HEK293T (cell line): ENCODE data around the gene HOMER3.

Source experiments
- CTCF ChIA-PET: fragments of 350-600 bp; formaldehyde crosslinking; extraction: SDS; loops from one replicate; lab custom pipeline; 2021; ENCODE audit warnings: antibody characterized with exemption, inconsistent platforms; lab: Yijun Ruan, JAX
- POLR2A ChIA-PET: fragments of 350-600 bp; formaldehyde crosslinking; extraction: SDS; loops from one replicate; lab custom pipeline; 2020; ENCODE audit warnings: antibody characterized with exemption, inconsistent platforms; lab: Yijun Ruan, JAX
- DNase-seq: peaks from one replicate; pipeline ENCODE4 v3.0.0; 2012; ENCODE audit warnings: mixed read lengths; ENCODE audit errors: extremely low spot score
- ARNT ChIP-seq: fragments of 450-650 bp; IDR thresholded peaks from 2 replicates; pipeline ENCODE4 v1.6.1; 2017; ENCODE audit warnings: mild to moderate bottlenecking
- BHLHE40 ChIP-seq: fragments of 450-650 bp; IDR thresholded peaks from 2 replicates; pipeline ENCODE4 v1.6.1; 2016; ENCODE audit warnings: mild to moderate bottlenecking, moderate library complexity, borderline replicate concordance
- CTBP1 ChIP-seq: fragments of 450-650 bp; IDR thresholded peaks from 2 replicates; pipeline ENCODE4 v1.6.1; 2016; ENCODE audit warnings: borderline replicate concordance
- ELF4 ChIP-seq: fragments of 450-650 bp; IDR thresholded peaks from 2 replicates; pipeline ENCODE4 v1.6.1; 2017; ENCODE audit warnings: antibody characterized with exemption
- FOXA1 ChIP-seq: fragments of 450-650 bp; IDR thresholded peaks from 2 replicates; pipeline ENCODE4 v1.6.1; 2016; ENCODE audit warnings: mild to moderate bottlenecking
- FOXK2 ChIP-seq: fragments of 450-650 bp; IDR thresholded peaks from 2 replicates; pipeline ENCODE4 v1.6.1; 2016; ENCODE audit warnings: mild to moderate bottlenecking
- FOXM1 ChIP-seq: fragments of 450-650 bp; IDR thresholded peaks from 2 replicates; pipeline ENCODE4 v1.6.1; 2017; ENCODE audit warnings: mild to moderate bottlenecking, borderline replicate concordance
- HDGF ChIP-seq: fragments of 450-650 bp; IDR thresholded peaks from 2 replicates; pipeline ENCODE4 v1.6.1; 2017; ENCODE audit warnings: antibody characterized with exemption, borderline replicate concordance
- L3MBTL2 ChIP-seq: fragments of 450-650 bp; conservative IDR thresholded peaks from 2 replicates; pipeline ENCODE4 v1.6.1; 2016; ENCODE audit warnings: mild to moderate bottlenecking
- LEF1 ChIP-seq: fragments of 450-650 bp; IDR thresholded peaks from 2 replicates; pipeline ENCODE4 v1.6.1; 2017; ENCODE audit warnings: mild to moderate bottlenecking, borderline replicate concordance
- NFRKB ChIP-seq: fragments of 450-650 bp; IDR thresholded peaks from 2 replicates; pipeline ENCODE4 v1.6.1; 2016; ENCODE audit warnings: mild to moderate bottlenecking, moderate library complexity
- PKNOX1 ChIP-seq: fragments of 450-650 bp; IDR thresholded peaks from 2 replicates; pipeline ENCODE4 v1.6.1; 2016
- SP1 ChIP-seq: fragments of 450-650 bp; IDR thresholded peaks from 2 replicates; pipeline ENCODE4 v1.6.1; 2017
- SUZ12 ChIP-seq: fragments of 450-650 bp; IDR thresholded peaks from 2 replicates; pipeline ENCODE4 v1.6.1; 2016; ENCODE audit warnings: mild to moderate bottlenecking
- TARDBP ChIP-seq: fragments of 450-650 bp; IDR thresholded peaks from 2 replicates; pipeline ENCODE4 v1.6.1; 2016
- ZNF384 ChIP-seq: fragments of 450-650 bp; IDR thresholded peaks from 2 replicates; pipeline ENCODE4 v1.6.1; 2016

Gene HOMER3

GRCh38 chr19:18933297-18933696 is 7.7 kb downstream of the HOMER3 start:
- ChIA-PET CTCF (no interaction called here), POLR2A (interaction anchor here (2.5 kb wide), 1 partner anchor 14 kb away, joined by 9 read pairs; the partner anchor contains the start of genes COPE and DDX49)
- no peak for DNase-seq
- TF ChIP-seq ARNT (no peak), TARDBP (no peak), HDGF (no peak), BHLHE40 (no peak), FOXM1 (no peak), FOXA1 (no peak), SP1 (no peak), L3MBTL2 (no peak), ELF4 (no peak), LEF1 (no peak), NFRKB (no peak)

- peak; percentile 97 for DNase-seq
- no peak for TF ChIP-seq LEF1
- no peak for TF ChIP-seq SUZ12
- TF ChIP-seq CTBP1 = no peak
- TF ChIP-seq SP1 = peak; percentile 41; the same call in 1 of the 2 replicates
- no peak for TF ChIP-seq PKNOX1
- ChIA-PET POLR2A (interaction anchor here (2.5 kb wide), 1 partner anchor 13 kb away, joined by 9 read pairs; the partner anchor contains the start of genes COPE and DDX49), CTCF (no interaction called here)
Observed at GRCh38 chr19:18932216-18932841, 8.7 kb downstream of the HOMER3 start.

GRCh38 chr19:18931316-18932162 is 9.5 kb downstream of the HOMER3 start:
- no peak for DNase-seq
- POLR2A ChIA-PET = interaction anchor here (2.5 kb wide), 1 partner anchor 12 kb away, joined by 9 read pairs; the partner anchor contains the start of genes COPE and DDX49
- TF ChIP-seq CTBP1 (no peak), FOXM1 (no peak), ZNF384 (no peak), FOXK2 (no peak), LEF1 (no peak), BHLHE40 (no peak), TARDBP (no peak), HDGF (no peak), SUZ12 (no peak)
- CTCF ChIA-PET = interaction anchor here (0.6 kb wide), 1 partner anchor 30 kb away, joined by 3 read pairs; no protein-coding TSS in a partner anchor

GRCh38 chr19:18929311-18929710 is 11.7 kb downstream of the HOMER3 start:
- ChIA-PET CTCF (interaction anchor here (0.6 to 1.3 kb wide), 2 partner anchors 10 to 98 kb away, joined by 3 to 5 read pairs; partner anchors contain the start of genes COPE, DDX49 and UPF1), POLR2A (interaction anchor here (2.5 kb wide), 1 partner anchor 10 kb away, joined by 8 read pairs; the partner anchor contains the start of genes COPE and DDX49)
- no peak for DNase-seq
- TF ChIP-seq NFRKB (no peak), BHLHE40 (no peak), FOXM1 (no peak), SUZ12 (no peak), PKNOX1 (no peak), FOXA1 (no peak), ELF4 (no peak), ARNT (no peak), CTBP1 (no peak), LEF1 (no peak), TARDBP (no peak)

GRCh38 chr19:18928018-18928805 is 12.8 kb downstream of the HOMER3 start:
- TF ChIP-seq SUZ12 (no peak), PKNOX1 (no peak), FOXA1 (no peak), NFRKB (no peak), FOXK2 (no peak), LEF1 (no peak), BHLHE40 (no peak), TARDBP (no peak)
- no peak for DNase-seq
- ChIA-PET POLR2A (interaction anchor here (2.5 kb wide), 1 partner anchor 9 kb away, joined by 8 read pairs; the partner anchor contains the start of genes COPE and DDX49), CTCF (no interaction called here)
